Stimulated activated CD4-positive, alpha-beta T cell treated with anti-CD3 and anti-CD28 coated beads, Interleukin-2, amount 100 ng/mL, for 24 hours (primary cell): ENCODE data around the gene SCN2B.
A peak's percentile ranks its signal among the peaks of the same experiment; 100 is the strongest.
"Not testable (repeated sequence)": the region's sequence is repeated elsewhere in the genome, so short reads cannot be mapped to it uniquely, and the experiment has no call there.

ENCODE experiments used
- DNase-seq, 2 donors: peaks; one replicate each; pipeline ENCODE4 v3.0.0-alpha.2; 2020

Gene SCN2B

DNA sequence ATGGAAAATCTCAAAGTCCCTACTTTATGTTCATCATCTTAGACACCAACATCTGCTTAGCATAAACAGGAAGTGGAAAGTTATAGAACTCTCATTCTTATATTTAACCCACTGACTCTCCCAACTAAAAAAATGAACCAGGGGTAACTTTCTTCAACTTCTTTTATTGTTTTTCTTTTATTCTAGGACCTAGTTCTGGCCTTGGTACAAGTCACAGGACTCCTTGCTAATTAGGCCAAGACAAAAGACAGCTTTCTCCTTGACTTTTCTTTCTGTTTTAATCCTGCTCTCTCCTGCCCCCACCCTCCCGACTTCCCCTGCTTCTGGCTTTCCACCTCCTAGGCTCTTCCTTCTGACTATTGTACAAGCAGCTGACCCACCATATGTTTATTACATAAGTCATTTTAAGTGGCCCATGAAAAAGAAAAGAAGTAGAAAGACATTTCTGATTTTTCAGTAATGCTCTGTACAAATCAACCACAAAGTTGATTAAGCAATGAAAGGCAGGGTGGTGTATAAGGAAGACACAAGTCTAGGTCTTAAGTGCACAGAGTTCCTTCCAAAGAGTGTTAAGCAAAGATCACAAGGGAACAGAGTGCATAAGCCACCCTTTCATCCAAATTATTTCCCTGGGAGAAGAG lies 30.1 kb upstream of the SCN2B start:
- no peak for DNase-seq

DNA sequence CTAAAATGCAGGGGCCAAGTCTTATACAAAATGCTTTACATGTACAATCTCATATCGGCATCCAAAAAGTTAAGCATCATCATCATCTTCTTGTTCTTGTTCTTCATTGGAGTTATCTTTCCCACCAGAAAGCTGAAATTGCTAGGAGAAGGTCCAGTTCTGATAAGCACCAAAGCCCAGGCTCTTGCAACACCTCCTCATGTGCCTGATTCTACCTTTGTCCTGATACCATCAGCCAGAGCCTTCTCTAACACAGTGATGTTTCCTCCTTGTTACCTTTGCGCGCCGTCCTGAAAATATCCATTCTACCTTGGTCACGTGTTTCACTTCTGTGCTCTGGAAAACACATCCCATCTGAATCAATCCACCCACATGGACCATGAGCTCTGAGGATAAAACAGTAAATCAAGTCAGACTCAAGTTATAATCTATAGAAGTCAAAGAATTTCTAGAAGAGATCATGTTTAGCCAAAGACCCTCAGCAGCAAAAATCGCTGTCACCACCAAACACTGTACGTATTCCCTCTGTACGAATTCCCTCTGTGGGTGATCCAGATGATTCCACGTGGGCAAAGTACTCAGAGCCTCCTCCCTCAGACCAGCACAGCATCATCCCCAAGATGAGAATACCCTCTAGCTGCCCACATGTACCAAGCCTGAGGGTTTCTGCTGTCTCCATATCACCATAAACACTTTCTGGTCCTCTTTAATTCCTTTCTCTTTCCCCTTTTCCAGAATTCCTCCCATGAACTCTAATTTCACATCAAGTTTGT lies 29.4 kb upstream of the SCN2B start:
- no peak for DNase-seq

DNA sequence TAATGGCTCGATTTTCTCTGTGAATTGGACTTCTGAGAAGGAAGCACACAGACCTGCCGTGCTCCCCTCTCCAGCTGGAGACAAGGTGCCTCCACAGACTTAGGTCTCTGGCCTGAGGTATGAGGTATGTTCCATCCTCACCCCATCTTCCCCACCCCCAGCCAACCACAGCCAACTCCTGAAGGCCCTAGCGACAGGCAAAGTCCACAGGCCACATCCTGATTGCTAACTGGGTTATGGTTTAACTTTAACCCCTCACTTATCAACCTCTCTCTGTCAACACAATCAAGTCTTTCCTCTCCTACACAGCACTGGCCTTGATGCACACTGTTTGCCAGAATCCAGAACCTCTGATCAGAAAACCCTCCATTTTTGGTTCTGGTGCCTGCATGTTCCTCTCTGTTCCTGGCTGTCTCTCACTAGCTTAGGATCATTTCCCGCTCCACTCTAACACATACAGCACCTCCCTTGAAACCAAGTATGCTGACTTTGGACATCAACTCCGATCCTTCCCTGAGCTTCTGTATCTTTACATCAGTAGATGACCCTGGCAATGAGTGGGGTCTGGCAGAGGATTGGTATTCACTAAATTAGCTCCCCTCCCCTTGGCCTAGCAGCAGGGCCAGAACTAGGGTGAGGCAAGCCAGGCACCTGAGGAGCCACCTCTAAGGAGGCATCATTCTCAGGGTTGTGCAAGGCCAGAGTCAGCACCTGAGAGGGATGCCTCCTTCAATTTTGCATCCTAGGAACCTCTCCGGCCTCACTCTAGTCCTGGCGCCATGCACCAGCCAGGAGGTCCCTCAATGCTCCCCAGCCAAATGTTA lies 26.4 kb upstream of the SCN2B start:
- DNase-seq: peak; percentile 38 to 61

DNA sequence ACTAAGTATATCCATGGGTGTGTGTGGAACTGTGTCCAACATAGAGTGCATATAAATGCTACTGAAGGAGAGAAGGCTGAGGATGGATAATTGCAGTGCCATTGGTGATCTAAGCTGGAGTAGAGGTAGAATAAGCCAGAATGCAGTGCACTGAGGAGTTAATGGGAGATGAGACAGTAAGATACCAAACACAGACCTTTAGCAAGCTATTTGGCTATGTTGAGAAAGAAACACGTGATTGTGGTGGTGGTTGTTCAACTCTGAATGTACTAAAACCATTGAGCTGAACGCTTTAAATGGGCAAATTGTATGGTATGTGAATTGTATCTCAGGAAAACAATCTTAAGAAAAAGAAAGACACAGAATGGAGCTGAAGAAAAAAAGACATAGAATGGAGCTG lies 25.5 kb upstream of the SCN2B start:
- DNase-seq: no peak

DNA sequence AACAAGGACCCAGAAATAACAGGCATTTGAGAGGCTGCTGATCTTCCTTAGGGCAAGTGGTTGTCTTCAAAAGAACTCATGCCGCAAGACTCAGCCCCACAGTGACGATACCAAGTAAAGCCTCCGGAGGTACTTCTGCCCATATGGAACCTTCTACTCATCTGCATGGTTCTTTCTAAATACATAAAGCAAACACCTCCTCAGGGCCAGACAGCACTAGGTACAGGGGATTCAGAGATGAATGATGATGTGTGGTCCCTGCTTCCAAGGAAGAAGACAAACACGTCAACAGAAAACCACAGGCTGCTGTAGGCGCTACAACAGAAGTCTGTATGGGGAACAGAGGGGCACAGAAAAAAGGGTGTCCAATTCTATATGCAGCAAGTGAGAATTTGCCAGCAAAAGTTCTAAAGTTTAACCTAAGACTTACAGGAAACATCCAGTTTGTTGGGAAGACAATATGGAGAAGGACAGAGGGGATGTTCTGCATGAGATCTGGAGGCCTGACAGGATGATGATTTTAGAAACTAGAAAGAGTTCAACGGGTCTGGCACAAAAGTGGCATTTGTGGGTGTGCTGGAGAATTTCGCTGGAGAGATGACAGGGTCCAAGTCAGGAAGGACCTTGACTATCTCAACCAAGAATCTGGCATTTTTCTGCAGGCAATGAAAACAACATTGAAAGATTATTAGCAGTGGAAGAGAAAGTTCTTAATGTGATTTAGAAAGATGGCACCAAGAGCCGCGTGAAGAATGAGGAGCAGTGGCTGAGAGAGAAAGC lies 24.7 kb upstream of the SCN2B start:
- DNase-seq: peak; percentile 53 to 58

DNA sequence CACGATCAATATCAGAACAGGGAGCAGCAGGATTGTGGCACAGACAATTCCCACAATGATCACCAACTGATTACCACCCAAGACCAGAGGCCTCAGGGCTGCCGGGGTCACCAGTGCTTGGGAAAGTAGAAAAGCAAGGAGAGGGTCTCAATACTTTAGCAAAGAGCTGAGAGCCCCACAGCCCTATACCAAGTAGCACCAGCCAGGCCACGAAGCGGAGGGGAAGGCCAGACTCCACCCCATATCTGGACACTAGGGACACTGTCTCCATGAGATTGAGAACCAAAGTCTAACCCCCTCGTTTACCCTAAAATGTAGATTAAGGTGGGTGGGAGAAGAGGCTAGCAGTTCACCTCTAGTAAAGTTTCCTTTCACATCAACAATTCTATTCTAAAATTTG lies 24.1 kb upstream of the SCN2B start:
- no peak for DNase-seq

DNA sequence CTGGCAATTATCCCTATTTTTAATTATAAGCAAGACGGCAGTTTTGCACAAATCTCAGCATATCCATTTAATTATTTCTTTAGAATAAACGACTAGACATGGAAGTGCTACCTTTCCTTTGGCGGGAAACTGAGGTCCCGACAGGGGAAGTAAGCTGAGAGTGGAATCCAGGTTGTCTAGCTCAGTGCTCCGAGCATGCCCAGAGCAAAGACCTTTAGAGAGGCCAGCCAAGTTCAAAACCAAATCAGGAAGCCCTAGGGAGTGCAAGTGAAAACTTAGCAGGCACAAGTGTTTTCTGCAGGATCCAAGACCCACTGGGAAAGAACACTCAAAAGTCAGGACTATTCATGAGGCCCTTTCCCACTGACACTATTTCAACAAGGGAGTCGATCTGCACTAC lies 22.7 kb upstream of the SCN2B start:
- no peak for DNase-seq

DNA sequence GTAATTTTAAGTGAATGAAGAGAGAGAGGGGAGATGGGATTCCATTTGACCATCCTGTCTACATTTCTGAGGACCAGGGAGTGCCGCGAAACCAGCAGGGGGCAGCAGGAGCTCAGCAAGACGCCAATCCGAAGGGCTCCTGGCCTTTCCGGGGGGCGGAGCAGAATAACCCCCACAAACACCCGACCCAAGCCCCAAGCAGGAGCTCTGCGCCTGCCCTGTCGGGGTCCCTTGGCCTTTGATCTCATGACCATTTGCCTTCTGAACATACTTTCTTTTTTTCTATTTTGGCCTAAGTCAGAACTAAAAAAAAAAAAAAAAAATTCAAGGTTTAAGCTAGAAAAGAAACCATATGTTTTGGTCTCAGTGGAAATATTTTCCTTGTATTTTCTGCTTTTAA lies 21.9 kb upstream of the SCN2B start:
- DNase-seq: peak; percentile 91

DNA sequence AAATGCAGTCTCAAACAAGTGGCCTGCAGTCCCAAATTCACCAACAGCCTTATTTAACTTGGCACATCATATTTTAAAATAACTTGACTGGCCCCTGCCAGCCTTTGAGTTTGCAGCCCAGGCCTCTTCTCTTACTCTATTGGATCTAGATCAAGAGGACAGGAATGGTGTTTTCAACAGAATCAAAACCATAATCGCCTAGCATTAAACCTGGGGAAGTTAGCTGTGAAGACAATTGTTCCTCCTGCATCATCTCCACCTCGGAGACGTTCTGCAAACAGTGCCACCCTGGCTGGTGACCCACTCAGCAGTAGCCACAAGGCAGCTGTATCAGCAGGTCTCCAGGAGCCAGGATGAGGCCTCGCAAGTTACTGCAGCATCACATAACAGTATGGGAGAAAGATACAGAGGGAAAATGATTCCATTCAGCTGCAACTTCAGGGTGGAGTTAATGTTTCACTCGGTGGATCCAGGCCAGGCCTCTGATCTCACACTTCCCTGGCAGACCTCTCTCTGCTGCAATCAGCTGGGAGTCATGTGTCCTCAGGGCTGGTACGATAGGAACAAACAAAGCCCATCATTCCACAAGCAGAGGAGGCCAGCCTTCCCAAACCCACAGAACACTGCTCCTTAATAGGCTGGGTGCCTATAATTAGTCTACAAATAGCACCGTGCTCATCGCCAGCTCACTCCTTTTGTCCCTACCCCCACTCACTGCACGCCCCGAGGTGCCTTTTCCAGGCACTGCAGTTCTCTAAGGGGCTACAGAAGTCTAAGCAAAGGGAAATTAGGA lies 18.6 kb upstream of the SCN2B start:
- no peak for DNase-seq

DNA sequence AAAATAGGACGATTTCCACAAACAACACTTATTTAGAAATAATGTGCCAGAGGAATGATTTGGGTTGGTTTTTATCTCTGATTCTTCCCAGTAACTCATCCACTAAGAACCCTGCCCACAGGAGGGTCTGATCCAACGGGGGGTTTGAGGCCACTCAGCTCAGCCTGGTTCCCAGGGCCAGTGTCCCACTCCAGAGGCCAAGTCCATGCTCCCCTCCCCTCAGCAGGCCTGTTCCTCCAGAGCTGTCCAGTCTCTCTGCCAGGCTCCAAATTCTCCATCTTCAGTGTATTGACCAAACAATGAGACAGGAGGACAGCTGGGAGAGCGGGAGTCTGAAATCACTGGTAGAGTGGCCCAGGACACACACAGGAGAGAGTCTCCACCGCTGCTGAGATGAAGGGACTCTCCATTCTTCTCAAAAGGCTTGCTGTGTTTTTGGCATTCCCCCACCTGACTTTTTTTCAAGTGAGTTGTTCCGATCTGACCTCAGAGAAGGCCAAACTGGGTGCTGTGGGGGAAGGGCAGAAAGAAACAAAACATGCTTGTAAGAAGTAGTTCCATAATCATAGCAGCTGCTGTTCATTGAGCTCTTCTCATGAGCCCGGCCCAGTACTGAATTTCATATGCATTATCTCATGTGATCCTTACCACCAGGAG lies 17.6 kb upstream of the SCN2B start:
- no peak for DNase-seq

DNA sequence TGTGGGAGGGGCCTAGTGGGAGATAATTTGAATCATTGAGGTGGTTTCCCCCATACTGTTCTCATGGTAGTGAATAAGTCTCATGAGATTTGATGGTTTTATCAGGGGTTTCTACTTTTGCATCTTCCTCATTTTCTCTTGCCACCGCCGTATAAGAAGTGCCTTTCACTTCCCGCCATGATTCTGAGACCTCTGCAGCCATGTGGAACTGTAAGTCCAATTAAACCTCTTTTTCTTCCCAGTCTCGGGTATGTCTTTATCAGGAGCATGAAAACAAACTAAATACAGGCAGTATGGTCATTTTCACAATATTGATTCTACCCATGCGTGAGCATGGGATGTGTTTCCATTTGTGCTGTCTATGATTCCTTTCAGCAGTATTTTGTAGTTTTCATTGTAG lies 16.4 kb upstream of the SCN2B start:
- DNase-seq: not testable (repeated sequence)

DNA sequence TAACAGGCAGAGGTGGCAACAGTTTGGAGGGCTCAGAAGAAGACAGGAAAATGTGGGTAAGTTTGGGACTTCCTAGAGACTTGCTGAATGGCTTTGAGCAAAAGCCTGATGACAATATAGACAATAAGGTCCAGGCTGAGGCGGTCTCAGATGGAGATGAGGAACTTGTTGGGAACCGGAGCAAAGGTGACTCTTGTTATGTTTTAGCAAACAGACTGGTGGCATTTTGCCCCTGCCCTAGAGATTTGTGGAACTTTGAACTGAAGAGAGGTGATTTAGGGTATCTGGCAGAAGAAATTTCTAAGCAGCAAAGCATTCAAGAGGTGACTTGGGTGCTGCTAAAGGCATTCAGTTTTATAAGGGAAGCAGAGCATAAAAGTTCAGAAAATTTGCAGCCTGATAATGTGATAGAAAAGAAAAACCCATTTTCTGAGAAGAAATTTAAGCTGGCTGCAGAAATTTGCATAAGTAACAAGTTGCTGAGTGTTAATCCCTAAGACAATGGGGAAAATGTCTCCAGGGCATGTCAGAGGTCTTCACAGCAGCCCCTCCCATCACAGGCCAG lies 14.6 kb upstream of the SCN2B start:
- DNase-seq: not testable (repeated sequence)

DNA sequence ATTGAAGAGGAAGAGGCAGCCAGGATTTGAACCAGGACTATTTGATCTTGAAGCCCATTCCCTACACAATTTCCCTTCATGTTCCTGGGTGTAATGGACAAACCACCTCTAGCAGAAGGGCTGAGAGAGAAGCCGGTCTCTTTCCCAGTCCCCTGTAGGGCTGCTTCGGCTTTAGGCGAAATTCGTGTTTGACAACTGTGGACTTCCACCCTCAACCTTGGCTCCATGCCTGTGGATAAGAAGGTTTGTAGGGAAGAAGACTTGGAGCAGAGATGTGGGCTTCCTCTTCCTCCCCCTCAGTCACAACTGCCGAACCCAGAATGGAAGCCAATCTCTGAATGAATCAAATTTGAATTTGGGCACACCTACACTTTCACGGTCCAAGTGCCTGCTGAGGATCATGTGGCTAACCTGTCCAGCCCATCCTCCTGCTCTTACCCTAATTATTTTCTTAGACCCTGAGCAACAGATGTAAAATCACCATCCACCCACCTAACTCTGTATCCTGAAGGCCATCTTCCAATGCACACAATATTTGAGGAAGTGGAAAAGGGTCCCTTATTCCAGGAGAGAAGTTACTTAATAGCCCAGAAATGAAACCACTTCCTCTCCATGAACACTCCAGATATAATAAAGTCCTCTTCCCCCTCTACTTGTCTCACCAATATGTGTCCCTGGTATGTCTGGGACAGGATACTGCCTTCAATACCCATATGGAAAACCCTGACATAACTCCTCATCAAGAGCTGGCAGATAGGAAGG lies 10.1 kb upstream of the SCN2B start:
- DNase-seq: no peak

DNA sequence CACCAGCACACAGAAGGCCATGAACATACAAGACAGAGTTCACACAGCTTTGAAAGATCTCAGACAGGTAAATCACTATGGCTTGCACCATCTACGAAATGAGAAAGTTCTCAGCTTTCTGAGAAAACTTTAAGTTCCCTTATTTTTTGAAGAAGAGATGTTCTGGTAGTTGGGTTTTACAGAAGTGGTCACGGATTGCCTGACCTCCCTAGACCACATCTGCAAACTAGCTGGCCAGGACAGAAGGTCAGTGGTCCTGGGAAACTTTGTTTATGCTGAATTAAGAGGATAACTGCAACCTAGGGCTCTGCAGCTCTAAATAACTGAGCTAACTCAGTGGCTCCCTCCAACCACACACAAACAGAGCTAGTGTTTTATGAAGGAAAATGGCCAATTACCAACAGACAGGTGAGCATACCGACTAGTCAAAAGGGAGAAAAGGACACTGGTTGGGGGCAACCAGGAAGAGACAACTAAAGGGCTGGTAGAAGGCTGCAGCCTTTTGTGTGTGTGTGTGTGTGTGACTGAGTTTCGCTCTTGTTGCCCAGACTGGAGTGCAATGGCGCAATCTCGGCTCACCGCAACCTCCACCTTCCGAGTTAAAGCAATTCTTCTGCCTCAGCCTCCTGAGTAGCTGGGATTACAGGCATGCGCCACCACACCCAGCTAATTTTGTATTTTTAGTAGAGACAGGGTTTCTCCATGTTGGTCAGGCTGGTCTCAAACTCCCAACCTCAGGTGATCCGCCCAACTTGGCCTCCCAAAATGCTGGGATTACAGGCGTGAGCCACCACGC lies 8.5 kb upstream of the SCN2B start:
- no peak for DNase-seq

DNA sequence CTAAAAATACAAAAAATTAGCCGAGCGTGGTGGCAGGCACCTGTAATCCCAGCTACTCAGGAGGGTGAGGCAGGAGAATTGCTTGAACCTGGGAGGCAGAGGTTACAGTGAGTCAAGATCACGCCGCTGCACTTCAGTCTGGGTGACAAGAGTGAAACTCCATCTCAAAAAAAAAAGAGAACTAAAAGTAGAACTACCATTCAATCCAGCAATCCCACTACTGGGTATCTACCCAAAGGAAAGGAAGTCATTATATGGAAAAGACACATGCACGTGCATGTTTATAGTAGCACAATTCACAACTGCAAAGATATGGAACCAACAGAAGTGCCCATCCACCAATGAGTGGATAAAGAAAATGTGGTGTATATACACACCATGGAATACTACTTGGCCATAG lies 7.3 kb upstream of the SCN2B start:
- DNase-seq: not testable (repeated sequence)

DNA sequence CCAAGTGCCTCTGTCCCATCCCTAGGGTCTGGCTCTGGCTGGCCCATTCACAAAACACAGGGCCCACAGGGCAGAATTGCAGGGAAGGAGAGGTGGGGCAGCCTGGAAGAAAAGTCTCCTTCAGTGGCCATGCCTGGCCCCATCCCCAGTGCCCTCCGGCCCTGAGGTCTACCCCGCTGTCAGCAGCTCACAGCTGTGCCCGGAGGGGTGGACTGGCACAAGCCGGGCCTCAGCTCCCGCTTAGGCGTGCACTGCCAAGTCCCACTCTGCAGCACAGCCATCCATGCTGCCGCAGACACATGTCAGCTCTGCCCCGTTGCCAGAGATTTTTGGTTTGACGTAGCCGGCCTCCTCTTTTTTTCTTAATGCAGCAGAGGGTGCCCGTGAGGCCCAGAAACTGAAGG lies 3.9 kb upstream of the SCN2B start:
- DNase-seq: no peak

DNA sequence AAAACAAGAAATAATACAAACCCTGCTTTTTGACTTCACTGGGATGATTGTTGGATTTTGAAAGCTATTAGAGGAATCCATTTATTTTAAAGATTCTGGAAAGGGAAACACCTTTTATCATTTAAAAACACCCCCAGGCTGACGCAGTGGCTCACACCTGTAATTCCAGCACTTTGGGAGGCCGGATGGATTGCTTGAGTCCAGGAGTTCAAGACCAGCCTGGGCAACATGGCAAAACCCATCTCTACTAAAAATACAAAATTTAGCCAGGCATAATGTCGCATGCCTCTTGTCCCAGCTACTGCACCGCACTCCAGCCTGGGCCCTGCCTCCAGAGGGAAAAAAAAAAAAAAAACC lies 317 bp upstream of the SCN2B start:
- no peak for DNase-seq

DNA sequence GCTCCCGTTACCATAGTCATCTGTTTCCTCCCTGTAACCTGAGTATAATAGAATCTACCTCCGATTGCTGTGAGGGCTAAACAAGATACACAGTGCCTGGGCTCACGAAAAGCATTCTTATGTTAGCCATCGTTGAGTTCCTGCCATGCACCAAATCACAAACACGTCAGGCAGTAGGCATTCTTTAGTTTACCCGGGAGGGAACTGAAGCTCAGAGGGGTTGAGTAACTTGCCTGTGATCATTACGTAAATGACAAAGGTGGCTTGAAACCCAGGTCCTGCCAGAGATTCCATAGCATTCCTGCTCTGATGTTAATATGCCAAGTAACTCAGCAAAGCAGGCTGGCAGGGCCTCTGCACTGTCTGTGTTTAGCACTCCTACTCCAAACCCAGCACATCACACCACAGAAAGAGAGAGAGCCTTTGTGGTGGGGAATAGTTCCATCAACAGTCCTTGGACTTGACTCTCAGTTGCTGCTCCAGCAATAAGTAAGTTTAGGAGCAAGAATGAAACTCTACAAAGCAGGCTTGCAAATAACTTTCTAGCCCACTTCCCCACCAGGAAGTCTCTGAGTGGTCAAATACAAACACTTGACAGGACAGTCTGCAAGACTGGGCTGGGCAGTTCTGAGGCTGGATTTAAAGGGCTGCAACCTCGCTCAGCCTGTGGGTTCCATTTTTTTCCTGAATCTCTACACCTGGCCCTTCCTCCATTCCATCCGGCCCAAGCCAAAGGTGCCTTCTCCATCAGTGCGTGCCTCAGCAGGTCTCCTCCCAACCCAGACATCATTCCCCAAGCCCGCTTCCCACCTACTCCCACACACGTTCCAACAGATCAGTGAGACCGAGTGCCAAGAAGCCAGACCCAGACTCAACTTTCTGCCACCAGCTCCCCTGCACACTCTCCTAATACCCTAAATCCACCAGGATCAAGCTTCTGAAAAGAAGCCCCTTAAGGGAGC lies 1.1 kb downstream of the SCN2B start:
- DNase-seq: no peak
